Smooth muscle cell (in vitro differentiated cells): Measurements from ENCODE around the gene TBC1D19. TPM values are rescaled to one million over a fixed set of nuclear protein-coding genes. Genes with fewer than 3 reads are reported as not detected.
"Not testable (repeated sequence)": the region's sequence is repeated elsewhere in the genome, so short reads cannot be mapped to it uniquely, and the experiment has no call there.

Experiments used
- DNase-seq: peaks from one replicate; lab custom pipeline; 2025; ENCODE audit not compliant: unreplicated experiment; lab: John Stamatoyannopoulos, UW
- H2AFZ ChIP-seq: fragments of 200-600 bp; sonication (generic); 2 replicates; pipeline ENCODE4 v1.6.0; 2016; ENCODE audit warnings: antibody characterized with exemption, low read depth, mild to moderate bottlenecking
- H3F3A ChIP-seq: fragments of 200-600 bp; sonication (generic); 2 replicates; pipeline ENCODE4 v1.6.0; 2017; ENCODE audit warnings: antibody characterized with exemption, low read depth
- H3K27ac ChIP-seq: fragments of 200-600 bp; sonication (generic); 2 replicates; pipeline ENCODE4 v1.5.1; 2016; ENCODE audit warnings: low read depth, mild to moderate bottlenecking
- H3K27me3 ChIP-seq: fragments of 200-600 bp; sonication (generic); 2 replicates; pipeline ENCODE4 v1.6.1; 2016; ENCODE audit warnings: low read depth, mild to moderate bottlenecking
- H3K36me3 ChIP-seq: fragments of 200-600 bp; sonication (generic); 2 replicates; pipeline ENCODE4 v1.5.1; 2016; ENCODE audit warnings: low read depth
- H3K4me1 ChIP-seq: fragments of 200-600 bp; sonication (generic); 2 replicates; pipeline ENCODE4 v1.5.1; 2016; ENCODE audit warnings: low read depth
- H3K4me2 ChIP-seq: fragments of 200-600 bp; sonication (generic); 2 replicates; pipeline ENCODE4 v1.6.0; 2016; ENCODE audit warnings: mild to moderate bottlenecking
- H3K4me3 ChIP-seq: fragments of 200-600 bp; sonication (generic); 2 replicates; pipeline ENCODE4 v1.5.1; 2016; ENCODE audit warnings: mild to moderate bottlenecking
- H3K79me2 ChIP-seq: fragments of 200-600 bp; sonication (generic); 2 replicates; pipeline ENCODE4 v1.6.0; 2016; ENCODE audit warnings: low read depth, mild to moderate bottlenecking
- H3K9ac ChIP-seq: fragments of 200-600 bp; sonication (generic); 2 replicates; pipeline ENCODE4 v1.6.0; 2016; ENCODE audit warnings: low read depth
- H3K9me3 ChIP-seq: fragments of 200-600 bp; sonication (generic); replicated peaks from 2 replicates; pipeline ENCODE4 v1.5.1; 2016; ENCODE audit warnings: low read depth
- H4K20me1 ChIP-seq: fragments of 200-600 bp; sonication (generic); 2 replicates; pipeline ENCODE4 v1.6.0; 2016; ENCODE audit warnings: low read depth
- WGBS: methylation state at CpG from one replicate; pipeline ENCODE4 v1.1.7; 2016; ENCODE audit warnings: low lambda C conversion rate; 5-methylcytosine and 5-hydroxymethylcytosine counted together
- polyA plus RNA-seq: library from polyadenylated mRNA; unstranded; fragments of >200 nt; fragmentation: Nextera tagmentation; extraction: Ambion mirVana; gene quantifications from 2 replicates; pipeline ENCODE4 v1.2.1, GENCODE V29; 2016
- total RNA-seq: library from RNA; depleted of rRNA; stranded (reverse); fragments of >200 nt; gene quantifications from 2 replicates; pipeline ENCODE4 v1.2.3, GENCODE V29; 2014
- TF ChIP-seq, protein P1 (sequence below): fragments of 200-600 bp; sonication (generic); IDR thresholded peaks from 2 replicates; pipeline ENCODE4 v1.5.1; 2017; ENCODE audit warnings: borderline replicate concordance, mild to moderate bottlenecking, antibody characterized with exemption; ENCODE audit not compliant: insufficient read depth, poor library complexity, severe bottlenecking

TBC1D19 gene
- total and polyA plus RNA-seq, 2 experiments from 2014 or later = 19.2 to 33.8 TPM

GRCh38 chr4:26692014-26692726, 108.3 kb downstream of the TBC1D19 start:
- no peak for DNase-seq
- no peak overlapping the region for H3K4me3 ChIP-seq
- H3K4me2 ChIP-seq = no peak overlapping the region

GRCh38 chr4:26694131-26694530, 110.2 kb downstream of the TBC1D19 start:
- not testable (repeated sequence) for H3K4me3 ChIP-seq, DNase-seq, H3K4me1 ChIP-seq, H3K27me3 ChIP-seq, H3K36me3 ChIP-seq, H4K20me1 ChIP-seq, H3K79me2 ChIP-seq, H2AFZ ChIP-seq, H3K9ac ChIP-seq, H3K4me2 ChIP-seq, H3F3A ChIP-seq, H3K27ac ChIP-seq, H3K9me3 ChIP-seq
- 97% methylated on average over 13 of the region's 13 CpGs for WGBS

More at GRCh38 chr4:26692014-26692726, 108.3 kb downstream of the TBC1D19 start:
- H3F3A ChIP-seq = peaks cover 5% of the 10 kb centered on the region
- 87% methylated on average over 4 of the region's 4 CpGs for WGBS
- no peak overlapping the region for H3K9ac ChIP-seq
- no peak overlapping the region for H2AFZ ChIP-seq
- no peaks in the 10 kb centered on the region for H4K20me1 ChIP-seq
- H3K36me3 ChIP-seq = peaks cover 6% of the 10 kb centered on the region
- TF ChIP-seq, protein P1, sequence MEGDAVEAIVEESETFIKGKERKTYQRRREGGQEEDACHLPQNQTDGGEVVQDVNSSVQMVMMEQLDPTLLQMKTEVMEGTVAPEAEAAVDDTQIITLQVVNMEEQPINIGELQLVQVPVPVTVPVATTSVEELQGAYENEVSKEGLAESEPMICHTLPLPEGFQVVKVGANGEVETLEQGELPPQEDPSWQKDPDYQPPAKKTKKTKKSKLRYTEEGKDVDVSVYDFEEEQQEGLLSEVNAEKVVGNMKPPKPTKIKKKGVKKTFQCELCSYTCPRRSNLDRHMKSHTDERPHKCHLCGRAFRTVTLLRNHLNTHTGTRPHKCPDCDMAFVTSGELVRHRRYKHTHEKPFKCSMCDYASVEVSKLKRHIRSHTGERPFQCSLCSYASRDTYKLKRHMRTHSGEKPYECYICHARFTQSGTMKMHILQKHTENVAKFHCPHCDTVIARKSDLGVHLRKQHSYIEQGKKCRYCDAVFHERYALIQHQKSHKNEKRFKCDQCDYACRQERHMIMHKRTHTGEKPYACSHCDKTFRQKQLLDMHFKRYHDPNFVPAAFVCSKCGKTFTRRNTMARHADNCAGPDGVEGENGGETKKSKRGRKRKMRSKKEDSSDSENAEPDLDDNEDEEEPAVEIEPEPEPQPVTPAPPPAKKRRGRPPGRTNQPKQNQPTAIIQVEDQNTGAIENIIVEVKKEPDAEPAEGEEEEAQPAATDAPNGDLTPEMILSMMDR = no peak
- H3K27me3 ChIP-seq = no peaks in the 10 kb centered on the region
- no peaks in the 10 kb centered on the region for H3K79me2 ChIP-seq
- no peak overlapping the region for H3K27ac ChIP-seq
- H3K9me3 ChIP-seq = no peaks in the 10 kb centered on the region
- peaks cover 8% of the 10 kb centered on the region for H3K4me1 ChIP-seq

GRCh38 chr4:26700110-26700509, 116.2 kb downstream of the TBC1D19 start:
- H3K36me3 ChIP-seq = no peaks in the 10 kb centered on the region
- H3K27ac ChIP-seq = peak overlapping the region; percentile 66
- DNase-seq = no peak
- no peak overlapping the region for H3K4me3 ChIP-seq
- H3K4me2 ChIP-seq = no peak overlapping the region
- TF ChIP-seq, protein P1 = no peak
- H3F3A ChIP-seq = peaks cover 17% of the 10 kb centered on the region
- no peaks in the 10 kb centered on the region for H3K9me3 ChIP-seq
- no peaks in the 10 kb centered on the region for H3K27me3 ChIP-seq
- H2AFZ ChIP-seq = no peak overlapping the region
- 76% methylated on average over 1 of the region's 1 CpG for WGBS
- H3K79me2 ChIP-seq = no peaks in the 10 kb centered on the region
- no peak overlapping the region for H3K9ac ChIP-seq
- no peaks in the 10 kb centered on the region for H4K20me1 ChIP-seq
- no peaks in the 10 kb centered on the region for H3K4me1 ChIP-seq

- peak overlapping the region; percentile 66 for H3K27ac ChIP-seq
- no peak overlapping the region for H3K4me2 ChIP-seq
- no peak for DNase-seq
- no peaks in the 10 kb centered on the region for H3K4me1 ChIP-seq
- no peaks in the 10 kb centered on the region for H3K79me2 ChIP-seq
- no peaks in the 10 kb centered on the region for H4K20me1 ChIP-seq
- H3K9ac ChIP-seq = no peak overlapping the region
- H2AFZ ChIP-seq = no peak overlapping the region
- TF ChIP-seq, protein P1 = no peak
- H3K9me3 ChIP-seq = no peaks in the 10 kb centered on the region
- H3K4me3 ChIP-seq = no peak overlapping the region
- H3K36me3 ChIP-seq = no peaks in the 10 kb centered on the region
- 46% methylated on average over 2 of the region's 2 CpGs for WGBS
- H3F3A ChIP-seq = peaks cover 17% of the 10 kb centered on the region
- no peaks in the 10 kb centered on the region for H3K27me3 ChIP-seq
These were observed 117.2 kb downstream of the TBC1D19 start for GRCh38 chr4:26701095-26701494.
